ENCODE results near the gene TUBGCP6.

The TUBGCP6 gene

GRCh38 chr22:50243685-50244419, 971 bp downstream of the TUBGCP6 start:
- no peak for TF ChIP-seq GATA2 (IDR thresholded peaks at IDR 0.05; ENCODE audit: low read depth, low read length)
- no peak for TF ChIP-seq GATA3 (IDR thresholded peaks at IDR 0.05; ENCODE audit: low read depth, low read length)

- TF ChIP-seq GATA3 (IDR thresholded peaks at IDR 0.05; ENCODE audit: low read depth, low read length) (no peak), GATA2 (IDR thresholded peaks at IDR 0.05; ENCODE audit: low read depth, low read length) (no peak)
Measured at GRCh38 chr22:50242406-50242949, 2.3 kb downstream of the TUBGCP6 start.

- TF ChIP-seq GATA2 (IDR thresholded peaks at IDR 0.05; ENCODE audit: low read depth, low read length) (no peak), GATA3 (IDR thresholded peaks at IDR 0.05; ENCODE audit: low read depth, low read length) (no peak)
Measured at GRCh38 chr22:50238755-50239154, 6.1 kb downstream of the TUBGCP6 start.

- no peak for TF ChIP-seq GATA2 (IDR thresholded peaks at IDR 0.05; ENCODE audit: low read depth, low read length)
- no peak for TF ChIP-seq GATA3 (IDR thresholded peaks at IDR 0.05; ENCODE audit: low read depth, low read length)
Measured at GRCh38 chr22:50236731-50237409, 8.0 kb downstream of the TUBGCP6 start.

- TF ChIP-seq GATA2 (IDR thresholded peaks at IDR 0.05; ENCODE audit: low read depth, low read length): no peak
- TF ChIP-seq GATA3 (IDR thresholded peaks at IDR 0.05; ENCODE audit: low read depth, low read length): no peak
Measured at GRCh38 chr22:50233223-50233622, 11.6 kb downstream of the TUBGCP6 start.

GRCh38 chr22:50232481-50233151, 12.2 kb downstream of the TUBGCP6 start:
- TF ChIP-seq GATA3 (IDR thresholded peaks at IDR 0.05; ENCODE audit: low read depth, low read length) (no peak), GATA2 (IDR thresholded peaks at IDR 0.05; ENCODE audit: low read depth, low read length) (no peak)

GRCh38 chr22:50229370-50229769, 15.5 kb downstream of the TUBGCP6 start:
- TF ChIP-seq GATA3 (IDR thresholded peaks at IDR 0.05; ENCODE audit: low read depth, low read length) (no peak), GATA2 (IDR thresholded peaks at IDR 0.05; ENCODE audit: low read depth, low read length) (no peak)

GRCh38 chr22:50228366-50228765, 16.5 kb downstream of the TUBGCP6 start:
- TF ChIP-seq GATA2 (IDR thresholded peaks at IDR 0.05; ENCODE audit: low read depth, low read length) (no peak), GATA3 (IDR thresholded peaks at IDR 0.05; ENCODE audit: low read depth, low read length) (no peak)

- TF ChIP-seq GATA2 (IDR thresholded peaks at IDR 0.05; ENCODE audit: low read depth, low read length) (no peak), GATA3 (IDR thresholded peaks at IDR 0.05; ENCODE audit: low read depth, low read length) (no peak)
Measured at GRCh38 chr22:50227579-50228215, 17.1 kb downstream of the TUBGCP6 start.

- TF ChIP-seq GATA2 (IDR thresholded peaks at IDR 0.05; ENCODE audit: low read depth, low read length): no peak
- TF ChIP-seq GATA3 (IDR thresholded peaks at IDR 0.05; ENCODE audit: low read depth, low read length): no peak
Measured at GRCh38 chr22:50226875-50227165, 18.0 kb downstream of the TUBGCP6 start.

- TF ChIP-seq GATA2 (IDR thresholded peaks at IDR 0.05; ENCODE audit: low read depth, low read length): no peak
- no peak for TF ChIP-seq GATA3 (IDR thresholded peaks at IDR 0.05; ENCODE audit: low read depth, low read length)
Measured at GRCh38 chr22:50226063-50226874, 18.6 kb downstream of the TUBGCP6 start.

- TF ChIP-seq GATA2 (IDR thresholded peaks at IDR 0.05; ENCODE audit: low read depth, low read length) (no peak), GATA3 (IDR thresholded peaks at IDR 0.05; ENCODE audit: low read depth, low read length) (no peak)
Measured at GRCh38 chr22:50225200-50225969, 19.4 kb downstream of the TUBGCP6 start.

- TF ChIP-seq GATA3 (IDR thresholded peaks at IDR 0.05; ENCODE audit: low read depth, low read length) (no peak), GATA2 (IDR thresholded peaks at IDR 0.05; ENCODE audit: low read depth, low read length) (no peak)
Measured at GRCh38 chr22:50224071-50224470, 20.8 kb downstream of the TUBGCP6 start.
